ENCODE measurements around the gene EMD.

Gene EMD

DNA sequence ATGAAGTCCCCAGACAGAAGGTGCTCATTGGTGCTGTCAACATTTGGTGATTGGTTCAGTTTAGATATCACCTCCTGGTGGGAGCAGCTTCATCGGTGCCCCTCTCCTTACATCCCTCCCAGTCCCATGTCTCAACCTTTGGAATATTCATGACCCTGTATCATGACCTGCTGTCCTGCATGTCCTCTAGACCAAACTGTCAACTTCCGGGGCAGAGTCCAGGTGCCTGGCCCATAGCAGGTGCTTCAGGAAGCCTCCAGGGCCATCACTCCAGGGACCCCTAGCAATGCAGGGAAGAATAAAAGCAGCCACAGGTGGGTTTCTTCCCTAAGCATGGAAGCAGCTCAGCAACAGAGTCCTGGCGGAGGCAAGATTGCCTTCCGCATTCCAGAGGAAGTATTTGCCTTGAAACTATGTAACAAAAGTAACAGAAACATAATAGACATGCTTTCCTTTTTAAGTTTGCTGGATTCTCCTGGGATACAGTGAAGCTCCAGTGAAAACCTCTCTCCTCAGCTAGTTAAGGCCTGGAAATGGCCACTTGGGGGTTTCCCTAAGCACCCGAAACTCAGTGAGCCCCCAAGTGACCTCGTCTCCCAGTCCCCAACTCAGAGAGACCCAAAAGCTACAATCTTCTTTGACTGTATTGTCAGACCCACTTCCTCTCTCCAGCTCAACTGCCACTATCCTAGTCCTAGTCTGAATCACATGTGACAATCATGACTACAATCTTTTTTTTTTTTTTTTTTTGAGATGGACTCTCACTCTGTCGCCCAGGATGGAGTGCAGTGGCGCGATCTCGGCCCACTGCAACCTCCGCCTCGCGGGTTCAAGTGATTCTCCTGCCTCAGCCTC, 48.0 kb downstream of the EMD start:
- peak; percentile 16 for DNase-seq

DNA sequence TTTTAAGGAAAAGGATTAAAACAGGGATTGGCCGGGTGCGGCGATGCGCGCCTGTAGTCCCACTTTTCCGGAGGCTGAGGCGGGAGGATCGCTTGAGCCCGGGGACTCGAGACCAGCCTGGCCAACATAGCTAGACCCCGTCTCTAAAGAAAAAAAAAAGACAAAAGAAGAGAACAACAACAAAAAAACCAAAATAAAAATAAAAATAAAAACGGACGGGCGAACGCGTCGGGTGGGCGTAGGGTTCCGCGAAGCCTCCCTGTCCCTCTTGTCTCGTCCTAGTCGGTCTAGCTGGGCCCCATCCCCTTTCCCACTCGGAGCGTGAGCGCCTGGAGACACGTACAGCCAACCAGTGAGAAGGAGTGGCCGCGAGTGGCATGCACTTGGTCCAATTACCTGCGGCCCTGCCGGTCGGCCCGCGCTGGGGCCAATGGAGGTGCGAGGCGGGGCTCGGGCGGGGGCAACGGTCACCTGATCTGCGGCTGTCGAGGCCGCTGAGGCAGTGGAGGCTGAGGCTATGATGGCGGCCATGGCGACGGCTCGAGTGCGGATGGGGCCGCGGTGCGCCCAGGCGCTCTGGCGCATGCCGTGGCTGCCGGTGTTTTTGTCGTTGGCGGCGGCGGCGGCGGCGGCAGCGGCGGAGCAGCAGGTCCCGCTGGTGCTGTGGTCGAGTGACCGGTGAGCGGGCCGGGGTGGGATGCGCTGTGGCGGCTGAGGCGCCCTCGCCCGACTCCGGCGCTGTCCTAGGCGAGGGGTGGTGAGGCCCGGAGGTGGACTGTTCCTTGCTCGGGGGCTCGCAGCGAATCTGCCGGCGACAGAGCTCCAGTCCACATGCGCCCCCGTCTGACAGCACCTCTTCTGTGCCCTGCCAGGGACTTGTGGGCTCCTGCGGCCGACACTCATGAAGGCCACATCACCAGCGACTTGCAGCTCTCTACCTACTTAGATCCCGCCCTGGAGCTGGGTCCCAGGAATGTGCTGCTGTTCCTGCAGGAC, 49.4 kb downstream of the EMD start, which contains the start of gene ATP6AP1:
TSS of gene ATP6AP1 (plus strand) at position 502 of the 996 bp plus-strand sequence. CDS start at position 518, 16 bp downstream.
- peak; percentile 92 for DNase-seq

DNA sequence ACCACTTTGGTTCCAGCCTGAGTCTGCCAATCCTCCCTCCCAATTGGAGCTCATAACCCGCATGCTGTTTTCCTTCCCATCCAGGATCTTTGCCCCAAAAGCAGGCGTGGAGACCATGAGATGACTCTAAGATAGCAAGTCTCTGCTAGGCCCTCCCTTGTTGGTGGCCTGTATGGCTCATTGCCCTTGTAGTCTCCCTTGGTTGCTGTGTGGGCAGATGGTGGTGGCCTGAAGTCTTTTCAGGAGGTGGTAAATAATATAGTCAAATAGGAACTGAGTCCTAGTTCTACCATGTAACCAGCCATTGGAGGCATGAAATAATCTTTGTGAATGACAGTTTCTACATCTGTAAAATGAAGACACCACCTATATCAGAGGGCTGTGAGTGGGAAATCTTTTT, 50.6 kb downstream of the EMD start:
- no peak for DNase-seq

GRCh38 chrX:154430479-154430878, 51.4 kb downstream of the EMD start:
- DNase-seq, result no peak

- DNase-seq, result no peak
These were observed 51.8 kb downstream of the EMD start for GRCh38 chrX:154430916-154431315.

Data from hematopoietic multipotent progenitor cell treated with erythropoietin and hydrocortisone succinate and interleukin-3 and kit ligand, for 8 days (in vitro differentiated cells).